A673 (cell line): Measurements from ENCODE around the gene FSIP1. TPM values are rescaled to one million over a fixed set of nuclear protein-coding genes. Genes with fewer than 3 reads are reported as not detected.

Experiments
- BruUV-seq: library from RNA; stranded (reverse); fragments of 400-500 nt; replicated peaks from 2 replicates; lab custom pipeline; 2021; lab: Mats Ljungman, UMichigan
- CTCF ChIA-PET: fragments of 300-600 bp; sonication (Branson Sonifier 250); formaldehyde crosslinking; loops from one replicate; lab custom pipeline; 2022; ENCODE audit warnings: antibody characterized with exemption; lab: Charles Lee
- POLR2A ChIA-PET: fragments of 300-600 bp; sonication (Branson Sonifier 250); formaldehyde crosslinking; loops from one replicate; lab custom pipeline; 2022; ENCODE audit warnings: antibody characterized with exemption; ENCODE audit not compliant: low non-redundant PET; lab: Charles Lee
- DNase-seq: peaks from one replicate; pipeline ENCODE4 v3.0.0-alpha.2; 2015; ENCODE audit warnings: low spot score
- H3K27ac ChIP-seq: fragments of 200-600 bp; sonication (generic); 2 replicates; pipeline ENCODE4 v1.5.1; 2016; ENCODE audit warnings: mixed run types, low read depth, mild to moderate bottlenecking, mixed read lengths, antibody characterized with exemption, low read length; ENCODE audit not compliant: poor library complexity, severe bottlenecking
- H3K27me3 ChIP-seq: fragments of 200-600 bp; sonication (generic); replicated peaks from 2 replicates; pipeline ENCODE4 v1.6.1; 2017; ENCODE audit warnings: mixed run types, low read depth, mild to moderate bottlenecking, mixed read lengths, antibody characterized with exemption, low read length; ENCODE audit not compliant: insufficient read depth, poor library complexity
- H3K36me3 ChIP-seq: fragments of 200-600 bp; sonication (generic); 2 replicates; pipeline ENCODE4 v1.6.1; 2016; ENCODE audit warnings: mixed run types, mild to moderate bottlenecking, mixed read lengths, antibody characterized with exemption, low read length; ENCODE audit not compliant: insufficient read depth, poor library complexity, severe bottlenecking
- H3K4me1 ChIP-seq: fragments of 200-600 bp; sonication (generic); 2 replicates; pipeline ENCODE4 v1.6.1; 2017; ENCODE audit warnings: mixed run types, mild to moderate bottlenecking, mixed read lengths, antibody characterized with exemption, low read length; ENCODE audit not compliant: insufficient read depth, poor library complexity, severe bottlenecking
- H3K4me3 ChIP-seq: fragments of 200-600 bp; sonication (generic); 2 replicates; pipeline ENCODE4 v1.5.1; 2016; ENCODE audit warnings: low read depth, mixed run types, mild to moderate bottlenecking, mixed read lengths, low read length; ENCODE audit not compliant: poor library complexity, severe bottlenecking
- H3K9me3 ChIP-seq: fragments of 200-600 bp; sonication (generic); 2 replicates; pipeline ENCODE4 v1.6.1; 2016; ENCODE audit warnings: mixed run types, low read depth, mild to moderate bottlenecking, mixed read lengths, antibody characterized with exemption, low read length; ENCODE audit not compliant: poor library complexity, severe bottlenecking
- EZH2 ChIP-seq: fragments of 200-600 bp; sonication (generic); IDR thresholded peaks from 2 replicates; pipeline ENCODE4 v1.6.1; 2017; ENCODE audit warnings: borderline replicate concordance, low read depth, mild to moderate bottlenecking, mixed read lengths, antibody characterized with exemption, low read length; ENCODE audit not compliant: poor library complexity, severe bottlenecking
- intact Hi-C: fragments of 100-400 bp; cut with micrococcal nuclease; formaldehyde crosslinking; loops from one replicate; pipeline ENCODE4 v1.10.0; 2022; ENCODE audit not compliant: unreplicated experiment
- total RNA-seq: library from RNA; stranded (reverse); gene quantifications from 2 replicates; pipeline ENCODE4 v1.2.3, GENCODE V29; 2021
- TF ChIP-seq, protein P1 (sequence below): fragments of 300-800, 200-600 bp; sonication (generic); conservative IDR thresholded peaks from 2 replicates; pipeline ENCODE4 v1.5.1; 2017; ENCODE audit warnings: low read depth, mild to moderate bottlenecking, antibody characterized with exemption, low read length, moderate library complexity, mixed read lengths

Gene FSIP1
- total RNA-seq, 1 experiment from 2014 or later, result 0.37 TPM

DNA sequence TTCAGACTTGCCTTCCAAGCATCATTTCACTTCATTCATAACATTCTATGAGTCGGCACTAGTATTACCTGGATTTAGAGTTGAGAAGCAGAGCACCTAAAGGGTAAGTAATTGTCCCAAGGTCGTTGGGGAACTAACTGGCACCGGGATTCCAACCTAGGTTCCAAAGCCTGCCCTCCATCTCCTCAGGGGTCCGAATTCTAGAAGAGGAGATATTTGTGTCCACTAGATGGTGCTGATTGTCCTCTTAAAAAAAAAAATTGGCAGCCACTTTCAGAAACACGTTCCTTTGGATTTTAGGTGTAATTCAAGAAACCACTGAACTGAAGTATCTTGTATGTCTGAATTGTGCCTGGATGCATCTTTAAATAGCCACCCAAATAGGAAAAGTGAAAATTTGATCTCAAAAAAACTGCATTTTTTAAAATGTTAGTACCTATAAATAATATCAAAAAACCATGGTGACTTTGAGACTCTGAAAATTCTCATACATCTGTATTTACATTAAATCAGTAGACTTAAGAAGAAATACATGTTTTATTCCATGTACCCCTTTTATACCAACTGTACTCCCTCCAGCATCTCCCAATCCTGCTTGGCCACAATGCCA is 3.9 kb upstream of the FSIP1 start:
- no peaks in the 10 kb centered on the region for H3K36me3 ChIP-seq
- H3K27ac ChIP-seq, result no peak overlapping the region
- no peak overlapping the region for H3K4me3 ChIP-seq
- no TSS peak for BruUV-seq
- CTCF ChIA-PET, result interaction anchor here (1.2 kb wide), 1 partner anchor 29 kb away, joined by 3 read pairs; no protein-coding TSS in a partner anchor
- no peaks in the 10 kb centered on the region for H3K9me3 ChIP-seq
- DNase-seq, result peak; percentile 82
- peaks cover 14% of the 10 kb centered on the region for H3K4me1 ChIP-seq
- no peaks in the 10 kb centered on the region for H3K27me3 ChIP-seq
- POLR2A ChIA-PET, result no interaction called here
- TF ChIP-seq EZH2, result no peak
- TF ChIP-seq, protein P1, sequence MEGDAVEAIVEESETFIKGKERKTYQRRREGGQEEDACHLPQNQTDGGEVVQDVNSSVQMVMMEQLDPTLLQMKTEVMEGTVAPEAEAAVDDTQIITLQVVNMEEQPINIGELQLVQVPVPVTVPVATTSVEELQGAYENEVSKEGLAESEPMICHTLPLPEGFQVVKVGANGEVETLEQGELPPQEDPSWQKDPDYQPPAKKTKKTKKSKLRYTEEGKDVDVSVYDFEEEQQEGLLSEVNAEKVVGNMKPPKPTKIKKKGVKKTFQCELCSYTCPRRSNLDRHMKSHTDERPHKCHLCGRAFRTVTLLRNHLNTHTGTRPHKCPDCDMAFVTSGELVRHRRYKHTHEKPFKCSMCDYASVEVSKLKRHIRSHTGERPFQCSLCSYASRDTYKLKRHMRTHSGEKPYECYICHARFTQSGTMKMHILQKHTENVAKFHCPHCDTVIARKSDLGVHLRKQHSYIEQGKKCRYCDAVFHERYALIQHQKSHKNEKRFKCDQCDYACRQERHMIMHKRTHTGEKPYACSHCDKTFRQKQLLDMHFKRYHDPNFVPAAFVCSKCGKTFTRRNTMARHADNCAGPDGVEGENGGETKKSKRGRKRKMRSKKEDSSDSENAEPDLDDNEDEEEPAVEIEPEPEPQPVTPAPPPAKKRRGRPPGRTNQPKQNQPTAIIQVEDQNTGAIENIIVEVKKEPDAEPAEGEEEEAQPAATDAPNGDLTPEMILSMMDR, result peak; percentile 71
- intact Hi-C loops, result loop anchor here (1.0 to 5.0 kb wide), 5 partner anchors 89 to 491 kb away; partner anchors contain the start of genes GPR176 and SRP14

DNA sequence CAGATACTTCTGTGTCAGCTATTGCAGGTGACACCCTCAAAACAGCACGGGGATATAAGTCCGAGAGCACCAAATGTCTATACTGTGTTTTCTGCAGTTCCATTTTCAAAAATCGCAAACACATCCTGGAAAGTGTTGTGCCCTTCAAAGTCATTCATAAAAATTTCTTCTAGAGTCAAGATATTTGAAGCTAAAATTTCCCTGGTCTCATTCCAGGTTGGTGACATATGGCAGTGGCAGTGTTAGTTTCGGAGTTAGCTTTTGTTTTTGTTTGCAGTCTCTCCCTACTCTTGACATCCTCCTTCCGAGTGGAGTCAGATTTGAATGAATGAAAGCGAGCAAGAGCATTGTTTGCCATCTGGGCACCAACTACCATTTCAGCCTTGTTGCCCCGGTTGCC is 3.2 kb upstream of the FSIP1 start:
- no peak for DNase-seq
- H3K36me3 ChIP-seq, result no peaks in the 10 kb centered on the region
- ChIA-PET POLR2A (no interaction called here), CTCF (interaction anchor here (1.2 kb wide), 1 partner anchor 29 kb away, joined by 3 read pairs; no protein-coding TSS in a partner anchor)
- H3K27ac ChIP-seq, result no peak overlapping the region
- TF ChIP-seq, protein P1, result no peak
- no peak for TF ChIP-seq EZH2
- peaks cover 5% of the 10 kb centered on the region for H3K9me3 ChIP-seq
- H3K4me3 ChIP-seq, result no peak overlapping the region
- no peaks in the 10 kb centered on the region for H3K27me3 ChIP-seq
- intact Hi-C loops, result loop anchor here (1.0 to 5.0 kb wide), 5 partner anchors 89 to 491 kb away; partner anchors contain the start of genes GPR176 and SRP14
- H3K4me1 ChIP-seq, result peaks cover 14% of the 10 kb centered on the region
- BruUV-seq, result no TSS peak

DNA sequence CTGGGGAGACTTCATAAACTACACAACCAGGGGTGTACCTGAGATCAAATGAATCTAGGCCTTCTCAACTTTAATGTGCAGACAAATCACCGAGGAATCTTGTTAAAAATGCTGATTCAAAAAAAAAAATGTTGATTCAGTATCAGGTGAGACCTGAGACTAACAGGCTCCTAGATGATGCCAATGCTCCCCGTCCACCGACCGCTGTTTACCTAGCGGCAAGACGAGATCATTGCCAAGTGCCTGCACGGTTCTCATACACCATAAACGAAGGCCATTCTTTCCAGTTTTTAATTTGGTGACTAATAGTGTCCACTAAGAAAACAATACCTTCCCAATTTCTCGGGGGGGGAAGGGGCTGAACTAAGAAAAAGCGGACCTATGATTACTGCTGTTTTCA is 2.5 kb upstream of the FSIP1 start:
- ChIA-PET POLR2A (no interaction called here), CTCF (interaction anchor here (1.2 kb wide), 1 partner anchor 28 kb away, joined by 3 read pairs; no protein-coding TSS in a partner anchor)

More for the DNA sequence above, 2.5 kb upstream of the FSIP1 start:
- BruUV-seq, result no TSS peak
- Histone ChIP-seq H3K4me1 (peaks cover 14% of the 10 kb centered on the region), H3K27me3 (no peaks in the 10 kb centered on the region), H3K9me3 (peaks cover 5% of the 10 kb centered on the region), H3K4me3 (no peak overlapping the region), H3K27ac (no peak overlapping the region), H3K36me3 (no peaks in the 10 kb centered on the region)
- no peak for DNase-seq
- TF ChIP-seq EZH2, result no peak
- TF ChIP-seq, protein P1, result no peak
- intact Hi-C loops, result loop anchor here (5.0 kb wide), 4 partner anchors 137 to 492 kb away; partner anchors contain the start of genes GPR176 and SRP14
